Esophagus muscularis mucosa (tissue), 3 donors: Measurements from ENCODE around the gene LMOD1.

ENCODE experiments used
- CTCF ChIP-seq, 3 experiments: fragments of 200-600 bp in 2 of 3; fragments of 450-650 bp in 1 of 3; sonication (generic) in 2 of 3; IDR thresholded peaks; one replicate each; pipeline ENCODE4 v1.5.1; 2017 to 2019; ENCODE audit warnings: antibody characterized with exemption in 3 of 3, mild to moderate bottlenecking in 2 of 3, moderate library complexity in 1 of 3
- POLR2A ChIP-seq: fragments of 450-650 bp; IDR thresholded peaks from one replicate; pipeline ENCODE4 v1.6.1; 2017; ENCODE audit warnings: antibody characterized with exemption, moderate library complexity, mild to moderate bottlenecking, low read depth

- TF ChIP-seq CTCF (IDR thresholded peaks at IDR 0.05) (no peak), POLR2A (no peak)
These were observed 51.8 kb downstream of the LMOD1 start for GRCh38 chr1:201894343-201895119.
